A549 (cell line): ENCODE measurements around the gene MOB2.

Experiments
- CHD2 ChIP-seq: fragments of 150-350 bp; IDR thresholded peaks from 2 replicates; pipeline ENCODE4 v1.6.1; 2014; ENCODE audit warnings: low read length; ENCODE audit not compliant: partially characterized antibody
- POLR2A ChIP-seq: IDR thresholded peaks from 2 replicates; pipeline ENCODE4 v1.6.1; 2012; ENCODE audit warnings: mild to moderate bottlenecking, low read length
- TF ChIP-seq, protein P1 (sequence below): fragments of >200 bp; sonication (Bioruptor Twin); formaldehyde crosslinking; IDR thresholded peaks from 3 replicates; pipeline ENCODE4 v1.5.1; 2016

DNA sequence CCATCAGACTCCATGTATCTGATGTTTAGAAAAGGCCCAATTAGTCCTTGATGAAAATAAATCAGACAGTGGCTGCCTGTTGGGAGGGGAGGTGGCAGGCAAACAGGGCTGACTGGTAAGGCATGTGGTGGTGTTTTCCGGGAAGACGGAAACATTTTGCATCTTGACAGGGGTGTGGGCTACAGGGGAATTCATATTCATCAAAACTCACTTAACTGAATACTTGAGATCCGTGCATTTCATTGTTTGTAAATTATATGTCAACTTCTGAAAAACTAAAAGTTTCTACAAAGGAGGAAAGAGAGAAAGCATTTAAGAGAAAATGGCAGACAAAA, 10.1 kb upstream of the MOB2 start:
- TF ChIP-seq CHD2, result no peak
- TF ChIP-seq, protein P1, sequence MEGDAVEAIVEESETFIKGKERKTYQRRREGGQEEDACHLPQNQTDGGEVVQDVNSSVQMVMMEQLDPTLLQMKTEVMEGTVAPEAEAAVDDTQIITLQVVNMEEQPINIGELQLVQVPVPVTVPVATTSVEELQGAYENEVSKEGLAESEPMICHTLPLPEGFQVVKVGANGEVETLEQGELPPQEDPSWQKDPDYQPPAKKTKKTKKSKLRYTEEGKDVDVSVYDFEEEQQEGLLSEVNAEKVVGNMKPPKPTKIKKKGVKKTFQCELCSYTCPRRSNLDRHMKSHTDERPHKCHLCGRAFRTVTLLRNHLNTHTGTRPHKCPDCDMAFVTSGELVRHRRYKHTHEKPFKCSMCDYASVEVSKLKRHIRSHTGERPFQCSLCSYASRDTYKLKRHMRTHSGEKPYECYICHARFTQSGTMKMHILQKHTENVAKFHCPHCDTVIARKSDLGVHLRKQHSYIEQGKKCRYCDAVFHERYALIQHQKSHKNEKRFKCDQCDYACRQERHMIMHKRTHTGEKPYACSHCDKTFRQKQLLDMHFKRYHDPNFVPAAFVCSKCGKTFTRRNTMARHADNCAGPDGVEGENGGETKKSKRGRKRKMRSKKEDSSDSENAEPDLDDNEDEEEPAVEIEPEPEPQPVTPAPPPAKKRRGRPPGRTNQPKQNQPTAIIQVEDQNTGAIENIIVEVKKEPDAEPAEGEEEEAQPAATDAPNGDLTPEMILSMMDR, result no peak
- TF ChIP-seq POLR2A, result no peak
